ENCODE measurements around the gene PLEKHH3. TPM values are rescaled to one million over a fixed set of nuclear protein-coding genes. Genes with fewer than 3 reads are reported as not detected.

The PLEKHH3 gene
- total RNA-seq, 3 donors from 2014 or later (not counting 1 experiment from before 2014, with no cell fraction given) = 0.14 to 1.8 (median 0.26) TPM

DNA sequence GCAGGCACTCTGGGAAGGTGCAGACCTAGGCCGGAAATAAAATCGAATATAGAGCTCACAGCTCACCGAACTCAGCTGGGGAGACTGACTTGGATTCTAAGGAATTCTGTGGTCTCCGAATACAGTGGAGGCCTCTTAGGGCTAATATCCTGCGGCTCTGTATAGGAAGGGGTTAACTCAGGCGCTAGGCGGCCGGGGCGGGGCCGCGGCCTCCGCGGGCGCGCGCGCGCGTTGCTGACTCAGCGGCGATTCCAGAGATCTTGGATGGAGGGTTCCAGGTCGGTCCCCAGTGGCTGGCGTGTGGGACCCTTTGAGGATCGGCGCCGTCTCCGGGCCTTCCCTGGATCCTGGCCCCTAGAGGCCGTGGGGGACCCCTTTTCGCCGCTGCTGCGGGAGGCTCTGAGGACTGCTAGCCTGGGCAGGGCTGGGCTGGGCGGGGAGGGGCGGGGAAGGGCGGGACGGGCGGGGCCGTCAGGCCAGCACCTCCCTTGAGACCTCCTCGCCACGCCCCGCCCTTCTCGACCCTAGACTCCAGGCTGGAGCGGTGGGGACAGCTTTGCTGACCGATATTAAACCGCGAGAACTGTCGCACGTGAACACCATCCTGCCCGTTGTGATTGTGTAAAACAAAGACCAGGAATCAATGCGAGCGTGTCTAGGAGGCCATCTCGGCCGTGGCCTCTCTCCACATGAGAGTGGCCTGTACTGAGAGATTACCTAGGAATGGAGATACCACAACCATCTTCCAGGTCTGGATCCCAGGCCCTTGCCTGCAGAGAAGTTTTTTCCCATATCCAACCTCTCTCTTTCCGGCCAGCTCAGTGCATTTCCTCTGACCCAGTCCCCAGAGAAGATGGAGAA is 1.4 kb upstream of the PLEKHH3 start:
- H3K27ac Mint-ChIP-seq = peak overlapping the region; percentile 74 to 81
- H3K27me3 ChIP-seq (ENCODE audit: control insufficient read depth, insufficient read depth, low read length) = peaks cover 49% of the 10 kb centered on the region
- no peaks in the 10 kb centered on the region for H3K9me3 ChIP-seq (ENCODE audit: control insufficient read depth, insufficient read depth, low read length)
- intact Hi-C loops (cut with micrococcal nuclease) = loop anchor here (2.0 kb wide), 1 partner anchor 69 kb away; the partner anchor contains the start of genes RETREG3 and TUBG1
- no peaks in the 10 kb centered on the region for H3K9me3 Mint-ChIP-seq
- peak overlapping the region; percentile 52 for H3K4me3 ChIP-seq (ENCODE audit: low read length)
- DNase-seq (peak; percentile 78 to 80), ATAC-seq (peak; percentile 25 to 54 (median 30))
- peaks cover 89% of the 10 kb centered on the region for H3K4me1 ChIP-seq (ENCODE audit: control insufficient read depth, insufficient read depth, low read length)
- peaks cover 21 to 63% of the 10 kb centered on the region in 2 donors for H3K4me1 Mint-ChIP-seq
- WGBS (ENCODE audit: insufficient coverage) = under 1% methylated on average over 53 of the region's 53 CpGs
- peak overlapping the region; percentile 94 for H3K4me3 Mint-ChIP-seq
- TF ChIP-seq, protein P1, sequence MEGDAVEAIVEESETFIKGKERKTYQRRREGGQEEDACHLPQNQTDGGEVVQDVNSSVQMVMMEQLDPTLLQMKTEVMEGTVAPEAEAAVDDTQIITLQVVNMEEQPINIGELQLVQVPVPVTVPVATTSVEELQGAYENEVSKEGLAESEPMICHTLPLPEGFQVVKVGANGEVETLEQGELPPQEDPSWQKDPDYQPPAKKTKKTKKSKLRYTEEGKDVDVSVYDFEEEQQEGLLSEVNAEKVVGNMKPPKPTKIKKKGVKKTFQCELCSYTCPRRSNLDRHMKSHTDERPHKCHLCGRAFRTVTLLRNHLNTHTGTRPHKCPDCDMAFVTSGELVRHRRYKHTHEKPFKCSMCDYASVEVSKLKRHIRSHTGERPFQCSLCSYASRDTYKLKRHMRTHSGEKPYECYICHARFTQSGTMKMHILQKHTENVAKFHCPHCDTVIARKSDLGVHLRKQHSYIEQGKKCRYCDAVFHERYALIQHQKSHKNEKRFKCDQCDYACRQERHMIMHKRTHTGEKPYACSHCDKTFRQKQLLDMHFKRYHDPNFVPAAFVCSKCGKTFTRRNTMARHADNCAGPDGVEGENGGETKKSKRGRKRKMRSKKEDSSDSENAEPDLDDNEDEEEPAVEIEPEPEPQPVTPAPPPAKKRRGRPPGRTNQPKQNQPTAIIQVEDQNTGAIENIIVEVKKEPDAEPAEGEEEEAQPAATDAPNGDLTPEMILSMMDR (IDR thresholded peaks at IDR 0.05) = no peak
- no peaks in the 10 kb centered on the region for H3K36me3 Mint-ChIP-seq
- peak overlapping the region; percentile 36 for H3K27ac ChIP-seq (ENCODE audit: low read length)
- H3K27me3 Mint-ChIP-seq (ENCODE audit: low read depth in 2 of 2) = peaks cover 21 to 38% of the 10 kb centered on the region in 2 donors
- no peaks in the 10 kb centered on the region for H3K36me3 ChIP-seq (ENCODE audit: control insufficient read depth, insufficient read depth, low read length)

DNA sequence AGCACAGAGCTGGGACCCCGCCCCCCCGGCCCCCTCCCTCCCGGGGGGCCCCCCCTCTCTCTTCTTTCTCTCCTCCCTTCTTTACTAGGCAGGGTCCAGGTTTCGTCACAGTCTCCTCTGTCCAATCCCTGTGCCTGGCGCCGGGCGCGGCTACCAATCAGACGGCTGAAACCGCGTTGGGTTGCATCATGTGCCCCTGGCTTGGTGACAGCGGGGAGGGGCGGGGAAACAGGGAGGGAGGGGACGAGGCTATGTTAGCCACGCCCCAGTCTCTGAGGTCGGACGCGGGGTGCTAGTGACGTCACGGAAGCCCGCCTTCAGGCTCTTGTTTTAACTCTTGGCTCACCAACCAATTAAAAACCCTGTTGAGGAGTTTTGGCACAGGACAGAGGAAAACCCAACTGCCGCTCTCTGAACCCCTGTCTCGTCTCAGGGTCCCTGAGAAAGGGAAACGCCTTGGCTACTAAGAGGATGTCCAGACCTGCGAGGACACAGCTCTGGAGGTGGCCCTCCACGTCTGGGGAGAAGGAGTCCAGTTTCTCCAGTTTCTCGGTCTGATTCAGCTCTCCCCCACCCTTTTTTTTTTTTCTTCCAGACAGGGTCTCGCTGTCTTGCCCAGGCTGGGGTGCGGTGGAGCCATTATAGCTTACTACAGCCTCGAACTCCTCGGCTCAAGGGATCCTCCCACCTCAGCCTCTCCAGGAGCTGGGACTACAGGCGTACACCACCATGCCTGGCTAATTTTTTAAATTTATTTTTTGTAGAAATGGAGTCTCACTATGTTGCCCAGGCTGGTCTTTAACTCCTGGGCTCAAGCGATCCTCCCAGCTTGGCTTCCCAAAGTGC is 441 bp upstream of the PLEKHH3 start:
- peak overlapping the region; percentile 94 for H3K4me3 Mint-ChIP-seq
- H3K36me3 ChIP-seq (ENCODE audit: control insufficient read depth, insufficient read depth, low read length) = no peaks in the 10 kb centered on the region
- H3K4me1 ChIP-seq (ENCODE audit: control insufficient read depth, insufficient read depth, low read length) = peaks cover 80% of the 10 kb centered on the region
- peaks cover 50% of the 10 kb centered on the region for H3K27me3 ChIP-seq (ENCODE audit: control insufficient read depth, insufficient read depth, low read length)
- peak overlapping the region; percentile 74 to 81 for H3K27ac Mint-ChIP-seq
- DNase-seq = peak; percentile 88 to 99
- intact Hi-C loops (cut with micrococcal nuclease) = no loop called here
- H3K4me1 Mint-ChIP-seq = peaks cover 20 to 54% of the 10 kb centered on the region in 2 donors
- H3K36me3 Mint-ChIP-seq = no peaks in the 10 kb centered on the region
- H3K27ac ChIP-seq (ENCODE audit: low read length) = no peak overlapping the region
- ATAC-seq = peak; percentile 79 to 92 (median 85)
- H3K9me3 Mint-ChIP-seq = no peaks in the 10 kb centered on the region
- WGBS (ENCODE audit: insufficient coverage) = 5% methylated on average over 29 of the region's 33 CpGs
- H3K27me3 Mint-ChIP-seq (ENCODE audit: low read depth in 2 of 2) = peaks cover 12 to 34% of the 10 kb centered on the region in 2 donors
- TF ChIP-seq, protein P1 (IDR thresholded peaks at IDR 0.05) = no peak
- H3K9me3 ChIP-seq (ENCODE audit: control insufficient read depth, insufficient read depth, low read length) = no peaks in the 10 kb centered on the region
- peak overlapping the region; percentile 52 for H3K4me3 ChIP-seq (ENCODE audit: low read length)

DNA sequence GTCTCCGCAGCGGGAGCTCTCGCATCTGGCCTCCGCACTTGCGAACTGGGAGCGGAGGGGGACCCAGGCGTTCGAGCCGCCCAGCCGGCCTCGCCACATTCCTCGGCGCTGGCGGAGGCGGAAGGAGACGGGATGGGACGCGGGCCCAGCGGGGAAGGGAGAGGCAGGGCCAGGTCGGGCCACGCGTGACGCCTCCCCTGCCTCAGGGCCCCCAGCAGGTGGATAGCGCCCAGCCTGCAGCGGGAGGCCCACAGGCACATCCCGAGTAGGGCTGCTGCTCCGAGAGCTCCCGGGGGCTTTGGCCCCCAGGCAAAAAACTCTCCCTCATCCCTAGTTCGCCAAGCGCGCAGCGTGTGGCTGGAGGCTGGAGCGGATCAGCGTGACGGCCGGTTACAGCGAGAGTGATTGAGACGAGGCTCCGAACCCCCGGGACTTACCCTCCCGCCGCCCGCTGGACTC is 800 bp downstream of the PLEKHH3 start:
- Mint-ChIP-seq H3K27ac (peak overlapping the region in 1 of 2 donors; percentile 81), H3K27me3 (ENCODE audit: low read depth in 2 of 2) (peaks cover 7 to 30% of the 10 kb centered on the region in 2 donors), H3K36me3 (no peaks in the 10 kb centered on the region), H3K9me3 (no peaks in the 10 kb centered on the region), H3K4me1 (peaks cover 26 to 51% of the 10 kb centered on the region in 2 donors), H3K4me3 (peak overlapping the region; percentile 75)
- peaks cover 46% of the 10 kb centered on the region for H3K27me3 ChIP-seq (ENCODE audit: control insufficient read depth, insufficient read depth, low read length)
- ATAC-seq (no peak), DNase-seq (peak in 1 of 2 donors; percentile 45)
- intact Hi-C loops (cut with micrococcal nuclease) = no loop called here
- under 1% methylated on average over 43 of the region's 43 CpGs for WGBS (ENCODE audit: insufficient coverage)
- H3K4me1 ChIP-seq (ENCODE audit: control insufficient read depth, insufficient read depth, low read length) = peaks cover 73% of the 10 kb centered on the region
- no peak overlapping the region for H3K27ac ChIP-seq (ENCODE audit: low read length)
- TF ChIP-seq, protein P1 (IDR thresholded peaks at IDR 0.05) = no peak
- peak overlapping the region; percentile 50 for H3K4me3 ChIP-seq (ENCODE audit: low read length)
- H3K36me3 ChIP-seq (ENCODE audit: control insufficient read depth, insufficient read depth, low read length) = no peaks in the 10 kb centered on the region
- no peaks in the 10 kb centered on the region for H3K9me3 ChIP-seq (ENCODE audit: control insufficient read depth, insufficient read depth, low read length)
